HCT116 (cell line): ENCODE measurements around the gene ALOX12B. TPM values are rescaled to one million over a fixed set of nuclear protein-coding genes. Genes with fewer than 3 reads are reported as not detected.

Experiments
- ATAC-seq: fragments of 200-7000 bp; cut with Tn5 transposase; 2 replicates; pipeline ENCODE4 v1.9.1; 2020; ENCODE audit warnings: mild to moderate bottlenecking, moderate library complexity
- BruUV-seq: library from RNA; stranded (reverse); fragments of 400-500 nt; replicated peaks from 2 replicates; lab custom pipeline; 2021; lab: Mats Ljungman, UMichigan
- CTCF ChIA-PET: fragments of 300-600 bp; sonication (Branson Sonifier 250); formaldehyde crosslinking; loops from one replicate; lab custom pipeline; 2021; ENCODE audit warnings: antibody characterized with exemption; lab: Charles Lee
- POLR2A ChIA-PET: fragments of 300-600, 350-600 bp; sonication (Branson Sonifier 250); formaldehyde crosslinking; loops from one replicate; lab custom pipeline; 2021; ENCODE audit warnings: antibody characterized with exemption; lab: Charles Lee
- RAD21 ChIA-PET, 2 experiments: fragments of 300-600 bp; sonication (Branson Sonifier 250); formaldehyde crosslinking; loops; one replicate each; lab custom pipeline; 2023; ENCODE audit warnings: low total read pairs in 2 of 2; ENCODE audit not compliant: uncharacterized antibody in 2 of 2, unreplicated experiment in 2 of 2, low non-redundant PET in 1 of 2; lab: Charles Lee
- DNase-seq: peaks from one replicate; pipeline ENCODE4 v3.0.0-alpha.2; 2010; ENCODE audit warnings: low read depth, low spot score
- H2AFZ ChIP-seq: fragments of 200-600 bp; shearing (Covaris generic), sonication (generic); 2 replicates; pipeline ENCODE4 v1.6.1; 2017; ENCODE audit warnings: low read depth, mixed run types, mixed read lengths, antibody characterized with exemption, low read length; ENCODE audit not compliant: poor library complexity, severe bottlenecking
- H3K27ac ChIP-seq: 2 replicates; pipeline ENCODE4 v1.5.1; 2012; ENCODE audit warnings: low read depth, low read length
- H3K27me3 ChIP-seq: fragments of 200-600 bp; sonication (generic); 2 replicates; pipeline ENCODE4 v1.6.1; 2016; ENCODE audit warnings: mixed run types, low read length, mixed read lengths; ENCODE audit not compliant: insufficient read depth
- H3K36me3 ChIP-seq, 2 experiments: fragments of 200-500 bp in 1 of 2; fragments of 200-600 bp in 1 of 2; sonication (Bioruptor generic) in 1 of 2; sonication (generic) in 1 of 2; 2 replicates each; pipeline versions ENCODE4 v1.5.1 to v1.6.1; 2014 to 2016; ENCODE audit warnings: low read length in 2 of 2, inconsistent platforms in 1 of 2, mixed read lengths in 1 of 2, mixed run types in 1 of 2; ENCODE audit not compliant: insufficient read depth in 2 of 2, control insufficient read depth in 1 of 2
- H3K4me1 ChIP-seq, 2 experiments: fragments of 200-600 bp in 1 of 2; sonication (generic) in 1 of 2; 2 replicates each; pipeline versions ENCODE4 v1.5.1 to v1.6.1; 2012 to 2017; ENCODE audit warnings: low read length in 2 of 2, inconsistent platforms in 1 of 2, mild to moderate bottlenecking in 1 of 2, mixed read lengths in 1 of 2, mixed run types in 1 of 2, moderate library complexity in 1 of 2; ENCODE audit not compliant: insufficient read depth in 2 of 2, control insufficient read depth in 1 of 2
- H3K4me2 ChIP-seq: fragments of 200-600 bp; sonication (generic); 2 replicates; pipeline ENCODE4 v1.6.1; 2017; ENCODE audit warnings: mixed run types, low read length, mixed read lengths
- H3K4me3 ChIP-seq, 2 experiments: fragments of 200-600 bp in 1 of 2; sonication (generic) in 1 of 2; replicated peaks in 1 of 2; 2 replicates each; pipeline ENCODE4 v1.5.1; 2011 to 2016; ENCODE audit warnings: low read length in 2 of 2, control low read depth in 1 of 2, low read depth in 1 of 2, mild to moderate bottlenecking in 1 of 2, mixed read lengths in 1 of 2, mixed run types in 1 of 2
- H3K79me2 ChIP-seq: fragments of 200-600 bp; sonication (generic); 2 replicates; pipeline ENCODE4 v1.6.1; 2017; ENCODE audit warnings: mild to moderate bottlenecking, mixed run types, low read length, moderate library complexity, mixed read lengths; ENCODE audit not compliant: insufficient read depth
- H3K9ac ChIP-seq: fragments of 200-600 bp; sonication (generic); 2 replicates; pipeline ENCODE4 v1.6.1; 2016; ENCODE audit warnings: low read length, mixed read lengths
- H3K9me2 ChIP-seq: fragments of 200-600 bp; sonication (generic), shearing (Covaris generic); 2 replicates; pipeline ENCODE4 v1.6.1; 2017; ENCODE audit warnings: mixed run types, mild to moderate bottlenecking, moderate library complexity; ENCODE audit not compliant: insufficient read depth
- H3K9me3 ChIP-seq, 2 experiments: fragments of 200-500 bp in 1 of 2; fragments of 200-600 bp in 1 of 2; sonication (Bioruptor generic) in 1 of 2; sonication (generic) in 1 of 2; 2 replicates each; pipeline ENCODE4 v1.6.1; 2014 to 2017; ENCODE audit warnings: low read length in 2 of 2, mixed read lengths in 2 of 2, inconsistent platforms in 1 of 2, low read depth in 1 of 2, mild to moderate bottlenecking in 1 of 2, mixed run types in 1 of 2, moderate library complexity in 1 of 2; ENCODE audit not compliant: control insufficient read depth in 1 of 2, insufficient read depth in 1 of 2
- H4K20me1 ChIP-seq: fragments of 200-600 bp; sonication (generic), shearing (Covaris generic); 2 replicates; pipeline ENCODE4 v1.6.1; 2017; ENCODE audit warnings: mixed run types, mild to moderate bottlenecking, moderate library complexity; ENCODE audit not compliant: insufficient read depth
- ATF3 ChIP-seq: IDR thresholded peaks from 2 replicates; pipeline ENCODE4 v1.6.1; 2012
- CBX3 ChIP-seq: IDR thresholded peaks from 2 replicates; pipeline ENCODE4 v1.6.1; 2012; ENCODE audit warnings: low read depth
- CEBPB ChIP-seq: IDR thresholded peaks from 2 replicates; pipeline ENCODE4 v1.6.1; 2012; ENCODE audit warnings: low read depth
- CTCF ChIP-seq, 3 experiments: fragments of 200-600 bp in 1 of 3; sonication (generic) in 1 of 3; IDR thresholded peaks in 2 of 3; conservative IDR thresholded peaks in 1 of 3; 2 replicates each; pipeline ENCODE4 v1.5.1; 2012 to 2017; ENCODE audit warnings: low read depth in 2 of 3, low read length in 2 of 3, antibody characterized with exemption in 1 of 3, borderline replicate concordance in 1 of 3, control low read depth in 1 of 3, mild to moderate bottlenecking in 1 of 3, mixed read lengths in 1 of 3, mixed run types in 1 of 3, moderate library complexity in 1 of 3; ENCODE audit not compliant: insufficient read depth in 1 of 3
- EGR1 ChIP-seq: IDR thresholded peaks from 2 replicates; pipeline ENCODE4 v1.6.1; 2012; ENCODE audit warnings: low read depth
- ELF1 ChIP-seq: IDR thresholded peaks from 2 replicates; pipeline ENCODE4 v1.6.1; 2012; ENCODE audit warnings: low read depth, borderline replicate concordance
- EZH2 ChIP-seq: fragments of 200-600 bp; sonication (generic); IDR thresholded peaks from 2 replicates; pipeline ENCODE4 v1.6.1; 2017; ENCODE audit warnings: antibody characterized with exemption, mixed run types
- EZH2phosphoT487 ChIP-seq: fragments of 200-600 bp; IDR thresholded peaks from 2 replicates; pipeline ENCODE4 v1.6.1; 2018; ENCODE audit warnings: antibody characterized with exemption, borderline replicate concordance
- POLR2A ChIP-seq: IDR thresholded peaks from 2 replicates; pipeline ENCODE4 v1.7.0; 2011; ENCODE audit warnings: borderline replicate concordance; ENCODE audit not compliant: insufficient read depth, insufficient read length; ENCODE audit errors: extremely low read depth
- POLR2AphosphoS5 ChIP-seq: IDR thresholded peaks from 2 replicates; pipeline ENCODE4 v1.6.1; 2011; ENCODE audit warnings: mild to moderate bottlenecking, low read depth, low read length, moderate library complexity
- RAD21 ChIP-seq: IDR thresholded peaks from 2 replicates; pipeline ENCODE4 v1.6.1; 2012; ENCODE audit warnings: low read depth, mild to moderate bottlenecking
- SP1 ChIP-seq: IDR thresholded peaks from 2 replicates; pipeline ENCODE4 v1.6.1; 2012; ENCODE audit warnings: low read depth
- SRF ChIP-seq: IDR thresholded peaks from 2 replicates; pipeline ENCODE4 v1.6.1; 2012; ENCODE audit warnings: low read depth
- TCF7L2 ChIP-seq: IDR thresholded peaks from 2 replicates; pipeline ENCODE4 v1.7.0; 2011; ENCODE audit warnings: borderline replicate concordance, inconsistent platforms; ENCODE audit not compliant: insufficient read depth, insufficient read length; ENCODE audit errors: extremely low read depth
- YY1 ChIP-seq: IDR thresholded peaks from 2 replicates; pipeline ENCODE4 v1.6.1; 2011; ENCODE audit warnings: low read length, low read depth, moderate library complexity, mild to moderate bottlenecking; ENCODE audit not compliant: insufficient replicate concordance; ENCODE audit errors: extremely low read depth
- ZFX ChIP-seq: fragments of 450-650 bp; IDR thresholded peaks from 2 replicates; pipeline ENCODE4 v1.6.1; 2017
- ZNF274 ChIP-seq: fragments of 200-500 bp; sonication (Bioruptor generic); IDR thresholded peaks from 2 replicates; pipeline ENCODE4 v1.6.1; 2014; ENCODE audit warnings: mild to moderate bottlenecking, low read depth, low read length, inconsistent platforms
- intact Hi-C: fragments of 100-400 bp; cut with micrococcal nuclease; formaldehyde crosslinking; loops from 2 replicates; pipeline ENCODE4 v1.10.0; 2022
- total RNA-seq: library from RNA; stranded (reverse); gene quantifications from one replicate; pipeline ENCODE4 v1.2.1, GENCODE V29; 2021; ENCODE audit not compliant: unreplicated experiment
- TF ChIP-seq, protein P1 (sequence below): IDR thresholded peaks from 2 replicates; pipeline ENCODE4 v1.6.1; 2012

The ALOX12B gene
- total RNA-seq, 1 experiment from 2014 or later = 3.8 TPM

GRCh38 chr17:8063761-8064534 is 23.6 kb downstream of the ALOX12B start:
- ATAC-seq = no peak
- DNase-seq = no peak

More at GRCh38 chr17:8063761-8064534, 23.6 kb downstream of the ALOX12B start:
- H3K27me3 ChIP-seq = no peaks in the 10 kb centered on the region
- no peak overlapping the region for H3K4me3 ChIP-seq
- BruUV-seq = no TSS peak
- H3K9ac ChIP-seq = no peak overlapping the region
- CTCF ChIA-PET = interaction anchor here (1.7 kb wide), 1 partner anchor 10 kb away, joined by 4 read pairs; no protein-coding TSS in a partner anchor
- no peaks in the 10 kb centered on the region for H3K36me3 ChIP-seq
- RAD21 ChIA-PET = no interaction called here
- TF ChIP-seq EZH2 (no peak), POLR2AphosphoS5 (no peak), ZFX (no peak), YY1 (no peak), CBX3 (no peak), CTCF (IDR thresholded peaks at IDR 0.05 in 2 of 3, conservative IDR thresholded peaks at IDR 0.05 in 1 of 3; ENCODE audit: borderline replicate concordance in 1 of 3, insufficient read depth in 1 of 3, low read depth in 2 of 3, low read length in 2 of 3) (no peak), CEBPB (no peak), SP1 (no peak), SRF (no peak), POLR2A (no peak), EGR1 (no peak), ZNF274 (no peak), RAD21 (no peak), TCF7L2 (no peak), EZH2phosphoT487 (no peak), ATF3 (no peak), ELF1 (no peak)
- TF ChIP-seq, protein P1, sequence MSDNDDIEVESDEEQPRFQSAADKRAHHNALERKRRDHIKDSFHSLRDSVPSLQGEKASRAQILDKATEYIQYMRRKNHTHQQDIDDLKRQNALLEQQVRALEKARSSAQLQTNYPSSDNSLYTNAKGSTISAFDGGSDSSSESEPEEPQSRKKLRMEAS = no peak
- no peaks in the 10 kb centered on the region for H3K9me2 ChIP-seq
- intact Hi-C loops = loop anchor here (5.0 kb wide), 4 partner anchors 238 to 723 kb away; partner anchors contain the start of gene RPL26
- no peak overlapping the region for H2AFZ ChIP-seq
- no peak overlapping the region for H3K4me2 ChIP-seq
- H4K20me1 ChIP-seq = no peaks in the 10 kb centered on the region
- no peak overlapping the region for H3K27ac ChIP-seq
- POLR2A ChIA-PET = no interaction called here
- no peaks in the 10 kb centered on the region for H3K9me3 ChIP-seq
- no peaks in the 10 kb centered on the region for H3K79me2 ChIP-seq
- H3K4me1 ChIP-seq = peaks cover 0 to 8% of the 10 kb centered on the region in 2 experiments; a peak in 2 of 4 replicates
